CD4-positive, alpha-beta T cell treated with Interleukin-15 for 4 hours (primary cell): ENCODE measurements around the gene SNAPC2.
A peak's percentile ranks its signal among the peaks of the same experiment; 100 is the strongest.

ENCODE experiments used
- DNase-seq: peaks from one replicate; pipeline ENCODE4 v3.0.0-alpha.2; 2020; ENCODE audit warnings: low spot score

Gene SNAPC2

DNA sequence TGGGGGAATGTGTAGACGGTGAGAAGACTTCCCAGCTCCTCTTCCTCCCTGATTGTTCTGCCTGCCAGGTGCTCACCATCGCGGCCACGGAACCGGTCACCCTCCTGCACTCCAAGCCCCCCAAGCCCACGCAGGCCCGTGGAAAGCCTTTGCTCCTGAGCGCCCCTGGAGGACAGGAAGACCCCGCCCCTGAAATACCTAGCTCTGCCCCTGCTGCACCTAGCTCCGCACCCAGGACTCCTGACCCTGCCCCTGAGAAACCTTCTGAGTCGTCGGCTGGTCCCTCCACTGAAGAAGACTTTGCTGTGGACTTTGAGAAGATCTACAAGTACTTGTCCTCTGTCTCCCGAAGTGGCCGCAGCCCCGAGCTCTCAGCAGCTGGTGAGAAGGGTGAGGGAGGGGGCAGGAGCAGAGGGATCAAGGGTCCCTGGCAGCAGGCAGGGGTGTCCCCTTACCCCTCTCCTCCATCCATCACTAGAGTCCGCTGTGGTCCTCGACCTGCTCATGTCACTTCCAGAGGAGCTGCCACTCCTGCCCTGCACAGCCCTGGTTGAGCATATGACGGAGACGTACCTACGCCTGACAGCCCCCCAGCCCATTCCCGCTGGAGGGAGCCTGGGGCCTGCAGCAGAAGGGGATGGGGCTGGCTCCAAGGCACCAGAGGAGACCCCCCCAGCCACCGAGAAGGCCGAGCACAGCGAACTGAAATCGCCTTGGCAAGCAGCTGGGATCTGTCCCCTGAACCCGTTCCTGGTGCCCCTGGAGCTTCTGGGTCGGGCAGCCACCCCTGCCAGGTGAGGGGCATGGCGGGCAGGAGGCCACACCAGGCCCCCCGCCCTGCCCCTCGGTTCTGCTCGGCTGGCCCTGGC lies 2.1 kb downstream of the SNAPC2 start:
- DNase-seq, result no peak

- no peak for DNase-seq
Measured at GRCh38 chr19:7922836-7923195, 2.7 kb downstream of the SNAPC2 start.

- no peak for DNase-seq
Measured at GRCh38 chr19:7923295-7924191, 3.4 kb downstream of the SNAPC2 start.

- DNase-seq, result no peak
Measured at GRCh38 chr19:7924241-7924640, 4.1 kb downstream of the SNAPC2 start.

GRCh38 chr19:7924651-7925170 lies 4.6 kb downstream of the SNAPC2 start:
- no peak for DNase-seq

- DNase-seq, result peak; percentile 69
Measured at GRCh38 chr19:7925171-7925851, 5.2 kb downstream of the SNAPC2 start.

- DNase-seq, result peak; percentile 79
Measured at GRCh38 chr19:7926021-7926726, 6.0 kb downstream of the SNAPC2 start, which contains the start of gene CTXN1. TSS of gene CTXN1 (minus strand) at chr19:7926135. CDS start at chr19:7925538, 597 bp downstream.

- DNase-seq, result no peak
Measured at GRCh38 chr19:7926727-7927604, 6.8 kb downstream of the SNAPC2 start.

- DNase-seq, result no peak
Measured at GRCh38 chr19:7927605-7928333, 7.6 kb downstream of the SNAPC2 start.

DNA sequence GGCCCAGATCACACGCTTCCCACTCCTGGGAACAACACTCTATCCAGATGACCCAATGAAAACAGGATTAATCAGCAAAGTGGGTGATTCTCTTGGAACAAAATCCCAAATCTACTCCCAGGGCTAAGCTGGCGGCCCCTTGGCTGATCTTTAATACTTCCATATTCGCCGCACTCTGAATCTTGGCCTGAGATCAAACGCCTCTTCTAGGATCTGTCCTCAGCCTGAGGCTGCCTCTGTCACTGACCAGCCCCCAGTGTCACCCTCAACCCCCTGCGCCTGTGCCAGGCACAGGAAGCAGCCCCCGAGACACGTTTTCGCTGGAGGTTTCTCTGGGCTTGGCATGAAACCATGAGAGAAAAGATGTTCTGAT lies 8.2 kb downstream of the SNAPC2 start:
- DNase-seq, result no peak

- DNase-seq, result peak; percentile 83
Measured at GRCh38 chr19:7928741-7929701, 8.9 kb downstream of the SNAPC2 start.

DNA sequence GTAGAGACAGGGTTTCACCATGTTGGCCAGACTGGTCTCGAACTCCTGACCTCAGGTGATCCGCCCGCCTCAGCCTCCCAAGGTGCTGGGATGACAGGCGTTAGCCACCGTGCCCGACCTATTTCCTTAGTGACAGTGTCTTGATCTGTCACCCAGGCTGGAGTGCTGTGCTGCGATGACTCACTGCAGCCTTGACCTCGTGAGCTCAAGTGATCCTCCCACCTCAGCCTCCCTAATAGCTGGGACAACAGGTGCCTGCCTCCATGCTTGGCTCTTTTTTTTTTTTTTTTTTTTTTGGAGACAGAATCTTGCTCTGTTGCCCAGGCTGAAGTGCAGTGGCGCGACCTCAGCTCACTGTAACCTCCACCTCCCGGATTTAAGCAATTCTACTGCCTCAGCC lies 9.9 kb downstream of the SNAPC2 start:
- DNase-seq, result peak; percentile 17

GRCh38 chr19:7930765-7931164 lies 10.6 kb downstream of the SNAPC2 start:
- no peak for DNase-seq

DNA sequence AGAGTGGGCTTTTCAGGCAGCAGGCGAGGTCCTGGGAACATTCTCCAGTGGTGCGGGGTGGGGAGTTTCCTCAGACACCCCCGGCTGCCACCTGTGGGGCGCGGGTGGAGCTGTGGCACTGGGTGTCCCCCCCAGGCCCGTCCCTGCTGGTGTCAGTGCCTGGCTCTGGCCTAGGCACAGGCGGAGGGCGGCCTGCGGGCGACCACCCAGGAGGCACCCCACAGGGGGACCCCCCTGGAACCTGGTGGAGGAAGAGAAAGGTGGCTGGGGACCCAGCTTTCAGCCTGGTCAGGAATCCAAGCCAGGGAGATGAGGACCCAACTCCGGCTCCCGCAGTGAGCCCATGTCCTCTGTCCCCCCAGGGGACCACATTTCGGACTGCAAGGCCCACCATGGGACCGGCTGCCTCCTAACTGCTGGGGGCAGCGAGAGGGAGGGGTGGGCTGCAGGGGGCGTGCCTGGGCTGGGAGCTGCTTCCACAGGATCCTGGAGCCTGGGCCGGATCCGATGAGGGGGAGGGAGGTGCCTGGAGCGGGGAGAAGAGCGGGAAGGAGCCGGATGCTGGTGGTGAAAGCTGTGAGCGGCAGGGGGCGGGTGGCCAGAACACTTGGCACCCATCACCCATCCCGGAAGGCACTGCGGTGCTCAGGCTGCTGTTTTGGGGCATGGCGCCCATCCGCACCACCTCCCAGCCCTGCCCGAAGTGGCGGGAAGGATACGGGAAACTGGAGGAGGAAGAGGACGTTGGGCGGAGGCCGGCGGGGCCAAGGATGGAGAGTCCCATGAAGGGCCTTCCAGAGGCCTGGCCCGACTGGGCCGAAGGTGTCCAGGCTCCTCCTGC lies 11.3 kb downstream of the SNAPC2 start:
- no peak for DNase-seq

DNA sequence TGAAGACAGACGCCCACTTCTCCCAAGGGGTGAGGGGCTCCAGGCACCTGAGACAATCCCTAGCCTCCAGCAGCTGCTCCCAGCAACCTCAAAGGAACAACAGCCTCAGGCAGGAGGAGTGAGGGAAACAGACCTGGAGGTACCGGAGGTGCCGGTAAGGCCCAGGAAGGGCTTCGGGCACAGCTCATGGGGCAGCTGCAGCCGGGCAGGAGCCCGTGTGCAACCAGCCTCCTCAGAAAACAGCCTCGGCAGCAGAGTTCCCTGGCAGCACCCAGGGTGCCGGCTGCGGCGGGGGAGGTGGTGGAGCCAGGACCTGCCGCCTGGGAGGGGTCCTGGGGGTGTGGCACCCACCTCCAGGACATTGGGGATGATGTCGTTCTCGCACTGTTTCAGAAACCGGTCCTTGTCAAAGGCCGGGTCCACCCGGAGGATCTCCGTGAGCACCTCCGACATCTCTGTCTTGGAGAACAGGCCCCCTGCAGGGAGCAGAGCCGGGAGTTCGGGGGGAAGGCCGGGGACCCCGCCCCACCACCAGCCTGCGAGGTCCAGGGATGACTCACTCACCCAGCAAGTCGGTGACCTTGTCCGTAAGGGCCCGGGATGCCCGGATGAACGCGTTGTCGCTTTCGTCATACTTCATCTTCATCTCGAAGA lies 12.3 kb downstream of the SNAPC2 start:
- DNase-seq, result no peak

DNA sequence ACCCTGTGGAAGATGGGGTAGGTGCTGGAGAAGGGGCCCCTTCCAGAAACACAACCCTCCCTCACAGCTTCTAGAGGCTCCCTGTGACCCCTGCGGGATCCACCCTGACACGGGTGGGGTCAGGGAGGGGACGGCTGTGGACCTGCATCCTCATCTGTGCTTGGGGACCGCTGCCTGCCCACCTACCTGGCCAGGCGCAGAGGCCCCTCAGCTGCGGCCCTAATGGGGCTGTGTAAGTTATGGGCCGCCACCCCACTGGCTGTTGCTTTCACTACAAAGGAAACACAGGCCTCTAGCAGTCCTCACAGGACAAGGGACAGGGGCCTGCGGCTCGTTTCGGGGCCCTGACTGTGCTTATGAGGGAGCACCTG lies 12.8 kb downstream of the SNAPC2 start:
- no peak for DNase-seq

DNA sequence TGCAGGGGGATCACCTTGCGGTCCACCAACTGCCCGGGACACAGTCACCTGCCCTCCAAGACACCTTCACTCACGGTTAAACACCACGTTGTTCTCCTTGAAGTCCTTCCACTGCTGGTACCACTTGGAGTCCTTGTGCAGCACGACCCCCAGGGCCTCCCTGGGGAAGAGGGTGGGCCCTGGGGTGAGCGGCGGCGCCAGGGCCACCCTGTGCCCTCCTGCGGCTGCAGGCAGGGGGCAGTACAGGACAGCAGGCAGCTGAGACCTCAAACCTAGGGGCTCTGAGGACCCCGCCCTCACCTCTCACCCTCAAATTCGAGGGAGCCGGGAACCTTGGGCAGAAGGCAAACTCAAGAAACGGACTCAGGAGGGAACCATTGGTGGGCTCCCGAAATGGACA lies 13.3 kb downstream of the SNAPC2 start:
- no peak for DNase-seq
